GM18520 (cell line): ENCODE results near the gene DGKI.

Experiments
- ATAC-seq: cut with Tn5 transposase; IDR thresholded peaks from one replicate; pipeline ENCODE4 v1.9.1; 2021; ENCODE audit not compliant: unreplicated experiment

DGKI gene

GRCh38 chr7:137791930-137792329 is 54.8 kb downstream of the DGKI start:
- ATAC-seq, result no peak

- no peak for ATAC-seq
These were observed 55.9 kb downstream of the DGKI start for GRCh38 chr7:137790828-137791227.

- ATAC-seq, result no peak
These were observed 57.4 kb downstream of the DGKI start for GRCh38 chr7:137789215-137789882.

GRCh38 chr7:137787301-137787976 is 59.3 kb downstream of the DGKI start:
- no peak for ATAC-seq

- no peak for ATAC-seq
These were observed 68.3 kb downstream of the DGKI start for GRCh38 chr7:137778511-137778910.

GRCh38 chr7:137774793-137775201 is 72.0 kb downstream of the DGKI start:
- peak; percentile 42 for ATAC-seq

- no peak for ATAC-seq
These were observed 74.0 kb downstream of the DGKI start for GRCh38 chr7:137772748-137773147.

GRCh38 chr7:137772316-137772715 is 74.5 kb downstream of the DGKI start:
- ATAC-seq, result no peak

GRCh38 chr7:137771679-137772078 is 75.1 kb downstream of the DGKI start:
- no peak for ATAC-seq

GRCh38 chr7:137771273-137771672 is 75.5 kb downstream of the DGKI start:
- no peak for ATAC-seq

GRCh38 chr7:137768366-137768765 is 78.4 kb downstream of the DGKI start:
- no peak for ATAC-seq

GRCh38 chr7:137762334-137762733 is 84.4 kb downstream of the DGKI start:
- no peak for ATAC-seq

- ATAC-seq, result no peak
These were observed 86.7 kb downstream of the DGKI start for GRCh38 chr7:137760111-137760510.

- ATAC-seq, result no peak
These were observed 89.4 kb downstream of the DGKI start for GRCh38 chr7:137757146-137757925.

GRCh38 chr7:137755846-137756651 is 90.7 kb downstream of the DGKI start:
- no peak for ATAC-seq

GRCh38 chr7:137755427-137755826 is 91.3 kb downstream of the DGKI start:
- no peak for ATAC-seq

- no peak for ATAC-seq
These were observed 92.6 kb downstream of the DGKI start for GRCh38 chr7:137753948-137754851.

GRCh38 chr7:137753575-137753947 is 93.2 kb downstream of the DGKI start:
- ATAC-seq, result no peak

GRCh38 chr7:137753067-137753466 is 93.7 kb downstream of the DGKI start:
- ATAC-seq, result no peak

GRCh38 chr7:137751361-137752009 is 95.3 kb downstream of the DGKI start:
- ATAC-seq, result no peak
